ENCODE measurements around the gene CREBL2. TPM values are rescaled to one million over a fixed set of nuclear protein-coding genes. Genes with fewer than 3 reads are reported as not detected.
"Not testable (repeated sequence)": the region's sequence is repeated elsewhere in the genome, so short reads cannot be mapped to it uniquely, and the experiment has no call there.

The CREBL2 gene, protein sequence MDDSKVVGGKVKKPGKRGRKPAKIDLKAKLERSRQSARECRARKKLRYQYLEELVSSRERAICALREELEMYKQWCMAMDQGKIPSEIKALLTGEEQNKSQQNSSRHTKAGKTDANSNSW
- total RNA-seq: 14.5 TPM

DNA sequence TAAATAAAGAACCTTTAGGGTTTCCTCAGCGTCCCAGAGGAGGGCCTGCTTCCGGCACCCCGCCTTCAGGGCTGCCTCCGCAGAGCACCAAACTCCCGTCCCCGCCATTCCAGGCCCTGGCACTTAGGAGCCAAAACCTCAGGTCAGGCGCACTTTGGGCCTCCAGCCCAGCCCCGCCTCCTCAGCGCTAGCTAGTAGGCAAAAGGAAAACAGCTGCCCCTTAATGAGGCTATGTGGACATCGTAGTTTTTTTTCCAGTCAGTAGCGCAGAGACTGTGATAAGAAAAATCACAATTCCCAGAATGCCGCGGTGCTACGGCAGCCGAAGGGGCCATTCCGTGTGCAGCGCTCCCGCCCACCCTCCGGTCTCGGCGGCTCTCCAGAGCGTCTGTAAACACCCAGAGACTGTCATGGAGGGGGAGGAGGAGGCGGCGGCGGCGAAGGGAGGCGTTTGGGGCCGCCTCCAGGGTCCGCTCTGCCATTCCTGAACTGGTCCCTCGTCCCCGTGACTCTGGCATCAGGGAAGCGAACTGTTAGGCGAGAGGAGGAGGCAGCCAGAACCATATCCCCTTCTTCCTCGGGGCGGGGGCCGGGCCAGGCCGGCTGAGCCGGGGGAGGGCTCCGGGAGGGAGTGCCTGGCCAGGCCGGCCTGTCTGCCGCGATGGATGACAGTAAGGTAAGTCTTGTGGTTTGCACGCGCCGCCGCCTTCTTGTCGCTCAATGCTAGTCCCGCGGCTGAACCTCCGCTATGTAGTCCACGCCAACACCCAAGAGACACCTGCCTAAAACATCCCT lies at the start of gene CREBL2:
Gene CREBL2, plus strand, starts transcription at position 365 of the 795 bp plus-strand sequence. Its CDS starts 297 bp downstream, at position 662.
- peak; percentile 84 to 95 (median 93) for DNase-seq (ENCODE audit: low read depth in 2 of 3, low spot score in 2 of 3)

DNA sequence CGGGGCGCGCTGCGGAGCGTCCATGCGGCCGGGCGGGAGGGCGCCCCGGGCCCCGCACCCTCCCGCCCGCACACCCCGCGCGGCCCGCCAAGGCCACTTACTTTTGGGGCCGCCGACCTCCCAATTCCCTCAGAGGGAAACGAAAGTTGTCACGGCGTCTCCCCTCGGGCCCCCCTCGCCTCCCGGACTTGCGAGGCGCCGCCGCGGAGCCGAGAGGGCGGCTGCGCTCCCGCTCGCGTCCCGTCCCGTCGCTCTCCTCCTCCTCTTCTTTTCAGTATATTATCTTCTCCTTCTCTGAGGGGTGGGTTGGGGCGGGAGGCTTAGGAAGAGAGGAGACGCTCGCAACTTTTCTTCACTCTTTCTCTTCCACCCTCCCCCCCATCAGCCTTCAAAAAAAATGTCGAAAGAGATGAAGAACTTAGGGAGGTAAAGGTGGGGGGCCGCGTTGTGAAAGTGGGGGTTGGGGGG lies 49.6 kb upstream of the CREBL2 start:
- peak in 2 of 3 donors; percentile 29 to 40 for DNase-seq (ENCODE audit: low read depth in 2 of 3, low spot score in 2 of 3)

DNA sequence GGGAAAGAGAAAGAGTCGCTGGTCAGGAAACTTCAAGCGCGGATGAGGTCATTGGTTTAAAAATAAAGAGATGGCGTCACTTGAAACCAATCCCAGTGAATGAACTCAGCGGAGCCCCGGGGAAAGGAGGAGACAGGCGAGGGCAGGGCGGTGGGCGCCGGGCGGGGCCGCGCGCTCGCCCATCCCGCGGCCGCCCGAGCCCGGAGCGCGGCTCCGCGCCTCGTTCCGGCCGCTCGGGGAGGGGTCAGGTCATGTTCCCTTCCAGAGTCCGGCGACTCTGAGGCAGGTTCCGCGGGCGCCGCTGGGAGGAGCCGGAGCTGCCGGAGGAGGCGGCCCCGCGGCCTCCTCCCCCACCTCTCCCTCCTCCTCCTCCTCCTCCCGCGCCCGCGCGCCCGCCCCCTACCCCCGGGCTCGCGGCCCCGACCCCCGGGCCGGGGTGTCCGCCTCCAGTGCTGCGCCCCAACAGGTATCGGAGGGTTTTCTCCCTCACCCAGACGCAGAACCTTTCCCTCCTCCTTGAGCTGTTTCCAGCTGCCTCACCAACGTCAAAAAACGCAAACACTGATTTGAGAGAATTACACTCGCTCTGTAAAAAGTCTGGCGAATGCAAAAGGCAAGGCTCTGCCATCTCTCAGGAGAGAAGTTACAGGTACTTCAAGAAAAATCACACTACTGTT lies 49.0 kb upstream of the CREBL2 start, which contains the start of gene DUSP16:
Gene DUSP16, minus strand, starts transcription at position 279 of the 677 bp plus-strand sequence. CDS start 41,765 bp downstream, outside the sequence.
- peak; percentile 58 to 97 (median 93) for DNase-seq (ENCODE audit: low read depth in 2 of 3, low spot score in 2 of 3)

DNA sequence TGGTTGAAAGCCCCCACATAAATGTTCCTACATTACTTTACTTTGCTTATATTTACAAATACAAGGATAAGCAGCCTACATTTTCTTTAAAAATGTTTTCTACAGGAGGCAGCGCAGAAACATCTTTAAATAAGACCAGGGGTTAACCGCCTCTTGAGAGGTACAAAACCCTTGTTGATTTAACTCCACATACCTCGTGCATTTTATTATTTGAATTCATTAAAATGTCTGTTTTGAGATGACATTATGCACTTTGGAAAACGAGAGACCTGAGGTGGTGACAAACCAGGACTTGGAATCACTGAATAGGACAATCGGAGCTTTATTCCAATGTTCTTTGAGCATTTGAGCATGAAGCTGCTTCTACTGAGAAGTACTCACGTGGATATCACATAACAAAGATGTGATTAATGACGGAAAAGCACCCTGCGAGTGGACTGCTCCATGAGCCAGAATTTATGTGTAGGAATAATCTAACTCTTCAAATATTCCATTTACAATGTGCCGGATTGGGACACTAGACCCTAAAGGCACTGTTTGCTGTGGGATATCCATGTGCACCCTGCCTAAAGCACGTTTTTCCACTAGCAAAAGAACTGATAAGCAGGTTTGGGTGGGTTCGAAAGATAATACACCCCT lies 48.3 kb upstream of the CREBL2 start:
- DNase-seq (ENCODE audit: low read depth in 2 of 3, low spot score in 2 of 3): no peak

DNA sequence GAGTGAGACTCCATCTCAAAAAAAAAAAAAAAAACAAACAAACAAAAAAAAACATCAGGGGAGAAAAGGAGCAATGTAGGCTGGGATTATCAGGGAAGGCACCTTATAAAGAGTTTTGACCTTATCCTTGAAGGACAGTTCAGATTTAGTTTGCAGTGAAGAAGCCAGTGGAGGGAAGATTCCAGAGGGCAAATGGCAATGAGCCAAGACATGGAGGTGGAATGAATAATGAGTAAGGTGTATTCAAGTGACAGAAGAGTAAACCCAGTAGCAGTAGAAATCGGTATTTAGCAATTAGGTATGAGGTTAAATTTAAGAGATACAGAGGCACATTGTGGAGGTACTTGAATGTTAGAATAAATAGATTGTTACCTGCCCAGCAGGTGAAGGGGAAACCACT lies 46.8 kb upstream of the CREBL2 start:
- no peak for DNase-seq (ENCODE audit: low read depth in 2 of 3, low spot score in 2 of 3)

DNA sequence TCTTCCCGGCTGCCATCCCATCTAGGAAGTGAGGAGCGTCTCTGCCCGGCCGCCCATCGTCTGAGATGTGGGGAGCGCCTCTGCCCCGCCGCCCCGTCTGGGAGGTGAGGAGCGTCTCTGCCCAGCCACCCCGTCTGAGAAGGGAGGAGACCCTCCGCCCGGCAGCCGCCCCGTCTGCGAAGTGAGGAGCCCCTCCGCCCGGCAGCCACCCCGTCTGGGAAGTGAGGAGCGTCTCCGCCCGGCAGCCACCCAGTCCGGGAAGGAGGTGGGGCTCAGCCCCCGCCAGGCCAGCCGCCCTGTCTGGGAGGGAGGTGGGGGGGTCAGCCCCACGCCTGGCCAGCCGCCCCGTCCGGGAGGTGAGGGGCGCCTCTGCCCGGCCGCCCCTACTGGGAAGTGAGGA lies 45.7 kb upstream of the CREBL2 start:
- DNase-seq (ENCODE audit: low read depth in 2 of 3, low spot score in 2 of 3): not testable (repeated sequence)

DNA sequence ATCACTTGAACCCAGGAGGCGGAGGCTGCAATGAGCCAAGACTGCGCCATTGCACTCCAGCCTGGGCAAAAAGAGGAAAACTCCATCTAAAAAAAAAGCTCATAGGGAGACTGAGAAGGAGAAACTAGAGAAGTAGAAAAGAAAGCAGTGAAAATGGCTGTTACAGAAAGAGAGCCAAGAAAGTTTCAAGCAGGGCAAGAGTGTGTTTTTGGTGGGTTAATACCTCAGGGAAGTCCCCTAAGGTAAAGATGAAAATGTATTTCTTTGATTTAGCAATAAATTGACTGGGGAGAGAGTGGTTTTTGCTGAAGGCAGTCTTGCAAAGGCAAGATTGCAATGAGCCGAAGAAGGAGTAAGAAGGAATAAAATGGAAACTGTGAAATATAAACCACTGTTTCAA lies 39.0 kb upstream of the CREBL2 start:
- no peak for DNase-seq (ENCODE audit: low read depth in 2 of 3, low spot score in 2 of 3)

DNA sequence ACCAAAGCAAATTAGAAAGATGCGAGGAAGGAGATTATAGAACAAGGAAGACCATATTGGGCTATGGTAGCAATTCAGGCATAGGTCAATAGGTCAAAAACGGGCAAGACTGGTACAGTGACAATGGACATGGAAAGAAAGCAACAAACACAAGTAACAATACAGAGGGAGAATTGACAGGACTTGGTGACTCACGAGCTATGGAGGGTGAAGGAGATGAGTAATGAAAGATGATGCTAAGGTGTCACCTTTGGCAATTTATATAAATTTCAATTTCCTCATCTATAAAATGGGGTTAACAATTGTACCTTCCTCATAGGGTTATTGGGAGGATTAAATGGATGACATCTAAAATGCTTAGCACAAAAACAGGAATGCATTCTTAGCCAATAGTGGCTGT lies 33.9 kb upstream of the CREBL2 start:
- DNase-seq (ENCODE audit: low read depth in 2 of 3, low spot score in 2 of 3): no peak

DNA sequence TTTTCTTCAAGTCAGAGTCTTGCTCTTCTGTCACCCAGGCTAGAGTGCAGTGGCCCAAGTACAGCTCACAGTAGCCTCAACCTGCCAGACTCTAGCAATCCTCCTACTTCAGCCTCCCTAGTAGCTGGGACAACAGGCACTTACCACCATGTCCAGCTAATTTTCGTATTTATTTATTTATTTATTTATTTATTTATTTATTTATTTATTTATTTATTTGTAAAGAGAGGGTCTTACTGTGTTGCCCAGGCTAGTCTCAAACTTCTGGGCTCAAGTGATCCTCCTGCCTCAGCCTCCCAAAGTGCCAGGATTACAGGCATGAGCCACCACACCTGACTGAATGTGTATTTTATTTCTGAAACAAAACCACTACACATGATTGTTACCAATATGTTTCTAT lies 31.0 kb upstream of the CREBL2 start:
- not testable (repeated sequence) for DNase-seq (ENCODE audit: low read depth in 2 of 3, low spot score in 2 of 3)

DNA sequence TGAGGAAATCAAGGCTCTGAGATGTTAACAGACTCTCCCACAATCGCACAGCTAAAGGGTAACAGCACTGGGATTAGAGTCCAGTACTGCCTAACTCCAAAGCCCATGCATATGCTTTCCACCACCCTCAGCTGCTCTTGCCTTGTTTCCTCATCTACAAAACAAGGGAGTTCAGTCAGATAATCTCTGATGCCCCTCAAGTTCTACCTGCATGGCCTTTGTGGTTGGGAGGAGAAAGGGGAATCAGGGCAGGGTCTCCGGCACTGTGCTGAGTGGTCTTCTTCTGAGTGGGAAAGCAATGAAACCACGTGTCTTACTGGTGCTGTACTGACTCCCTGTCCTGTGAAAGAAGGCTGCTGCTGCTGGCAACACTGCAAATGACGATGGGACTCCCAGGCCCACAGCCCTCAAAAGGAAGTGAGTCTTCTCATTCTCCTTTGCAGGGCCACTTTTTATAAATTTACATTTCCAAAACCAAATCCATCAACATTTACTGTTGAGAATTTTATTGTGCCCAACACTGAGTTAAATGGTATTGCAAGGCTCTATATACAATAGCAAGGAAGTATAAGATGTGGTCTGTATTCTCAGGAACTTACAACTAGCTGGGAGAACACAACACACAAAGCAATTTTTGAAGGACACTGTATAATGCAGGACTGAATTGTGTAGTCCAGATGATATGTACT lies 29.3 kb upstream of the CREBL2 start:
- DNase-seq (ENCODE audit: low read depth in 2 of 3, low spot score in 2 of 3): no peak

DNA sequence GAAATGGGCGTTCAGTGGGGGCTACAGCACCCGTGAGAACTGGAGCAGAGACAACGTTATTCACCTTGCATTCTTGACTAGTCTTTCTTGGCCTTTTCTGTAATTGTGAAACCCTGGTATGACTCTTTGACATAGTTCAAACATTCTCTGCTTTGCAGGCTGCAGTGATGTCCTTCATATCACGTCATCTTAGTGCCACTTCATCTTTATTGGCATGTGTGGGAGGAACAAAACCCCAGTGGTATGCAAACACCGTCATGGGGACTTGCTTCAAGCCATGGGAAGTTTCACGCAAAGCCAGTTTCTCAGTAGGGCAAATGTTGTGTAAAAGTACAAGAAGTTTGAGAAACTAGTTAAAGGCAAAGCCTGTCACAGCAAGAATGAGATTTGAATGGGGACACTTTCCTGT lies 28.8 kb upstream of the CREBL2 start:
- no peak for DNase-seq (ENCODE audit: low read depth in 2 of 3, low spot score in 2 of 3)

DNA sequence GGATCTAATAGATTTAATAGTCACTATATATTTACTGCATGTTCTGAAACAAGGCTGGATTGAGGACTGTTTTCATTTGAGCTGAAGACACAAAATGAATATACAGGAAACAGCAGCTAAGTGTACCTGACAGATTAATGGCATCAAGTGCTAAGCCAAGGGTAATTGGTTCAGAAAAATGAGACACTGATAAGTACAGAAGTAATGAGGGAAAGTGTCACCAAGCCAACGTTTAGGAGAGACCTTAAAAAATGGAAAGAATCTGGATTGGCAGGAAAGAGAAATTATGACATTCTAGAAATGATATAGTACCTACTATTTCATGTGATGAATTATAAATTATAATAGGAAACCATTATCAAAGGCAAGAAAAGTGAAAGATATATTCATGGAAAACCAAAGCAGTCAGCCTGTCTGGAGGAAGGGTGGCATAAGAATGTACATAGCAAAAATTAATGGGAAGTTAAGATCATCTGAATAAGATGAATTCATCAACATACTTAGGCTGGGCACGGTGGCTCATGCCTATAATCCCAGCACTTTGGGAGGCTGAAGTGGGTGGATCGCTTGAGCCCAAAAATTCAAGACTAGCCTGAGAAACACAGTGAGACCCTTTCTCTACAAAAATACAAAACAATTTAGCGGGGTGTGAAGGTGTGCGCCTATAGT lies 28.0 kb upstream of the CREBL2 start:
- no peak for DNase-seq (ENCODE audit: low read depth in 2 of 3, low spot score in 2 of 3)

DNA sequence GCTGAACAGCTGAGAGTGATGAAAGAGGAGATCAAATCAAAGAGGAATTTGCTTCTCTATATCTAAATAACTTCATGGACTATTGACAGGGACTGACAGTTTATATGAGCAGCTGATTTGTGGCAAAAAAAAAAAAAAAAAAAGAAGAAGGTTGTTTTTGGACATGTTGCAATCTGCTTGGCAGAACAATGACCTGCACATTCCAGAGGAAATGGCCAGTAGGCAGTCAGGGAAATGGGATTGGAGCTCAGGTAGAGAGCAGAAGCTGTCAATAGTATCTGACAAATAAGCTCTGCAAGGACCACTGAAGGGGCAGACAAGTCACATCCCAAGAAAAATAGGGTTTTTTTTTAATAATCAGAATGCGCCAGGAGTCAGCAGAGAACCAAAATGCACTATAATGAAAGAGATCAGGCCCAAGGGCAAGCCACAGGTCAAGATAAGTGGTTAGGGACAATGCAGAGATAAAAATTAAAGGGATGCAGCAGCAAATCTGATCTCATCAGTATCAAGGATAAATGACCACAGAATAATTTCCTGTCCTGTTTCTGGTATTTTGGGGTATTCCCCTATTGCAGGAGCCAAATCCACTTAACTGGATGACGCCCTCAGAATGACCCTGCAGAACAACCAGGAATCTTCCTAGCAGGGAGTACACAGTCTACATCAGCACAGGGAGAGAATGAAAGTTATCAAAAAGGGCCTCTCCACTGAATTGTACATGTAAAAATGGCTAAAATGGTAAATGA lies 26.4 kb upstream of the CREBL2 start:
- DNase-seq (ENCODE audit: low read depth in 2 of 3, low spot score in 2 of 3): no peak

DNA sequence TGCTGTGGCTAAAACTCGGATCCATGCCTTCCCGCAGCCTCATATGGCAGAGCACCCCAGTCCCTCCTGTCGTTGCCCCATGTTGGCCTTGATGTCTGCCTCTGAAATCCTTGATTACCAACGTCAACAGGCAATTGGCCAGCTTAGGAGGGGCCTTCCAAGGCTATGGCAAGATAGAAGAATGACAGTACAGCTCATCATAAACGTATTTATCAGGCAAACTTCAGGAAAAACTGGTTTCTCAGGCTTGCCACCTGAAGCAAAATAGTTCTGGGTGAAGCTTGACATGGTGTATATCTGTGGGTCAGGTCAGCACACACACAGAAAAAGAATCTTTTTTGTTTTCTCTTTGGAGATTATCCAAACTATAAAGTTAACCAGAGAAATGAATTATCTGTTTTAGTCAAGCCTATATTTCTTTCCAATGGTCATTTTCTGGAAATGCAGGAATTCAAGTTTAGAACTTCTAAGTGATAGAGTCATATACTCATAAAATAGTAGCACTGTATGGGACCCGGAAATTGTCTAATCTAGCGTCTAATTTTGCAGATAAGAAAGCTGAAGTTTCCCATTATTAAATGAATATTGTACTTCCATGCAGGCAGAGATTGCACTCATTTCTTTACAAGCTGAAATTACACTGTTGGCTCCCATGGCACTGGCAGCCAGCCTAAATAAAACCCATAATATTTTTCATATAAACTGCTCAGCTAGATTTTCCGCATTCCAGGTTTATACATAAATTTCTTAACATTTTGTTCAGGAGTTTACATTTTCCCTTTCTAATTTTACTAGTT lies 24.6 kb upstream of the CREBL2 start:
- no peak for DNase-seq (ENCODE audit: low read depth in 2 of 3, low spot score in 2 of 3)

DNA sequence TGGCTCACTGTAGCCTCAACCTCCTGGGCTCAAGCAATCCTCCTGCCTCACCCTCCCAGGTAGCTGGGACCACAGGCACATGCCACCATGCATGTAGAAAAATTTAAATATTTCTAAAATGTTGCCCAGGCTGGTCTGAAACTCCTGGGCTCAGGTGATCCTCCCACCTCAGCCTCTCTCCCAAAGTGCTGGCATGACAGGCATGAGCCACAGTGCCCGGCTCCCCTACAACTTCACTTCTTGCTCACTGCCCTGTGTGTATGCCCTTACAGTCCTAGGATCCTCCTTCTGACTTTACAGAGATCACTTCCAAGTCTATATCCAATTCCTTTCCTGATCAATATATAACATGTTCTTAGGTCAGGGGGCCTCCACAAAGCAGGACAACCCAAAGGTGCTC lies 23.8 kb upstream of the CREBL2 start:
- DNase-seq (ENCODE audit: low read depth in 2 of 3, low spot score in 2 of 3): no peak

DNA sequence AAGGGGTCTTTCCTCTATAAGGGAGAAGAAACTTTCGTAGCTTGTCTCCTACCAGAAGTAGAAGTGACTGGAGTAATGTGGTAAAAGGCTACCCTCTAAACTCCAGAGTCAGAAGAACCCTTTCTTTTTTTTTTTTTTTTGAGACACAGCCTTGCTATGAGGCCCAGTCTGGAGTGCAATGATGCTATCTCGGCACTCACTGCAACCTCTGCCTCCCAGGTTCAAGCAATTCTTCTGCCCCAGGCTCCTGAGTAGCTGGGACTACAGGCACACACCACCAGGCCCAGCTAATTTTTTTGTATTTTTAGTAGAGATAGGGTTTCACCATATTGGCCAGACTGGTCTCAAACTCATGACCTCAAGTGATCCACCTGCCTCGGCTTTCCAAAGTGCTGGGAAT lies 23.2 kb upstream of the CREBL2 start:
- not testable (repeated sequence) for DNase-seq (ENCODE audit: low read depth in 2 of 3, low spot score in 2 of 3)

DNA sequence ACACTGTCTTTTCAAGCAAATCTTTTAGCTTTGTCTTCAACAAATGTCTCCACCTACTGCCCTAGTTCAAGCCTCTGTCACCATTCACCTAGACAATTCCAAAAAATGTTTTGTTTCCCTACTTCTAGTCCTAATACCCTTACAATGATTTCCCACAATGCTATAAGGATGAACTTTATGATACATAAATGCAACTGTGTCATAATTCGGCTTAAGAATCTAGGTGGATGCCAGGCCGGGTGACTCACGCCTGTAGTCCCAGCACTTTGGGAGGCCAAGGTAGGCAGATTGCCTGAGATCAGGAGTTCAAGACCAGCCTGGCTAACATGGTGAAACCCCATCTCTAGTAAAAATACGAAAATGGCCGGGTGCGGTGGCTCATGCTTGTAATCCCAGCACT lies 20.7 kb upstream of the CREBL2 start:
- no peak for DNase-seq (ENCODE audit: low read depth in 2 of 3, low spot score in 2 of 3)

DNA sequence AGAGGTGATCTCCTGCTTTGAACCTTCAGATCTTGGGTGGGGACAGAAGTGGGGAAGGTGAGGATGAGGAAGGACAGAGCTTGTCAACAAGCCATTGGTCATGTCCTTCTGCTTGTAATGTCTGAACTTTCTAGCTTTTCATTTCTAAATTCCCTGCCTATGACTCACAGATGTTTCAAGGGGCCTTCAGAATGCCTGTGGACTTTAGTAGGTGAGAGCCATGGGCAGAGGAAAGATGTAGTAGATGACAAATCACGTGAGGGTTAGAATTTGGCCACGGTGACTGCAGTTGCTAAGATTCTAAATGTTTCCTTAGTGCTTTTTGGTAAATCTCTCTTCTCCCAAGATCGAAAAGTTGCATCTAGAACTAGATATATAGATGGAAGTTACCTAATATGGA lies 18.7 kb upstream of the CREBL2 start:
- no peak for DNase-seq (ENCODE audit: low read depth in 2 of 3, low spot score in 2 of 3)

All from hematopoietic multipotent progenitor cell (in vitro differentiated cells).